ENCODE measurements around the gene KRT3. TPM values are rescaled to one million over a fixed set of nuclear protein-coding genes. Genes with fewer than 3 reads are reported as not detected.

Gene KRT3
- total and polyA plus RNA-seq, 9 of the 15 experiments (the other 6 are each of a cell fraction or from before 2014, with no cell fraction given) = not detected

GRCh38 chr12:52798003-52798670 is 2.2 kb upstream of the KRT3 start (continued):
- TF ChIP-seq RERE (CRISPR knock-in tag; IDR thresholded peaks at IDR 0.05; ENCODE audit: borderline replicate concordance) (no peak), MAZ (CRISPR knock-in tag; conservative IDR thresholded peaks at IDR 0.05 in 1 of 2, IDR thresholded peaks at IDR 0.05 in 1 of 2) (no peak), TCF7 (IDR thresholded peaks at IDR 0.05; ENCODE audit: borderline replicate concordance) (no peak), POLR2H (tag; IDR thresholded peaks at IDR 0.05; ENCODE audit: low read depth) (no peak), ZZZ3 (IDR thresholded peaks at IDR 0.05) (no peak), PBX2 (CRISPR knock-in tag; IDR thresholded peaks at IDR 0.05; ENCODE audit: low read depth) (no peak), PBX2 (tag; conservative IDR thresholded peaks at IDR 0.05; ENCODE audit: low read depth) (peak; percentile 44; the same call in 1 of the 2 replicates), GABPB2 (CRISPR knock-in tag; conservative IDR thresholded peaks at IDR 0.05) (no peak), ZNF668 (CRISPR knock-in tag; IDR thresholded peaks at IDR 0.05) (no peak), ZBTB34 (CRISPR knock-in tag; IDR thresholded peaks at IDR 0.05) (no peak), ARHGAP35 (IDR thresholded peaks at IDR 0.05; ENCODE audit: partially characterized antibody) (no peak), NR2C2 (CRISPR knock-in tag; IDR thresholded peaks at IDR 0.05) (no peak), NR2C2 (tag; IDR thresholded peaks at IDR 0.05) (no peak), STAT5B (CRISPR knock-in tag; IDR thresholded peaks at IDR 0.05) (no peak), MAFF (IDR thresholded peaks at IDR 0.05; ENCODE audit: low read length) (peak; percentile 62; the same call in 1 of the 2 replicates), ZSCAN32 (CRISPR knock-in tag; IDR thresholded peaks at IDR 0.05) (no peak), GTF2B (IDR thresholded peaks at IDR 0.05; ENCODE audit: extremely low read depth, insufficient read length) (no peak), ZBED1 (IDR thresholded peaks at IDR 0.05) (no peak)
